Lower lobe of right lung (tissue), 2 donors: ENCODE measurements around the gene HMBS. TPM values are rescaled to one million over a fixed set of nuclear protein-coding genes. Genes with fewer than 3 reads are reported as not detected.

Experiments used
- ATAC-seq, 2 donors: fragments of 200-7000 bp; cut with Tn5 transposase; one replicate each; pipeline ENCODE4 v1.9.1; 2020 to 2022; ENCODE audit warnings: mild to moderate bottlenecking in 2 of 2, moderate library complexity in 2 of 2
- DNase-seq: peaks from one replicate; pipeline ENCODE4 v3.0.0-alpha.2; 2020
- H3K27ac ChIP-seq: fragments of 200-600 bp; one replicate; pipeline ENCODE4 v1.8.0; 2022
- H3K27me3 ChIP-seq: fragments of 200-600 bp; one replicate; pipeline ENCODE4 v1.8.0; 2022; ENCODE audit warnings: low read depth
- H3K36me3 ChIP-seq: fragments of 200-600 bp; one replicate; pipeline ENCODE4 v1.8.0; 2022; ENCODE audit warnings: mild to moderate bottlenecking
- H3K4me1 ChIP-seq: fragments of 200-600 bp; one replicate; pipeline ENCODE4 v1.8.0; 2022
- H3K4me3 ChIP-seq: fragments of 200-600 bp; one replicate; pipeline ENCODE4 v1.8.0; 2022; ENCODE audit warnings: mild to moderate bottlenecking
- H3K9me3 ChIP-seq: fragments of 200-600 bp; one replicate; pipeline ENCODE4 v1.8.0; 2022
- intact Hi-C: fragments of 100-400 bp; cut with DNase I; formaldehyde crosslinking; loops from one replicate; pipeline ENCODE4 v1.11.0; 2022
- total RNA-seq: library from RNA; stranded (reverse); fragmentation: NEBNext Ultra II Directional; extraction: Animal tissue kit (Norgen Biotek cat#: 25700); gene quantifications from one replicate; pipeline ENCODE4 v1.2.1, GENCODE V29; 2021
- TF ChIP-seq, protein P1 (sequence below): fragments of 200-600 bp; IDR thresholded peaks from one replicate; pipeline ENCODE4 v1.8.0; 2022; ENCODE audit warnings: antibody characterized with exemption, mild to moderate bottlenecking
- donor health status: DM: no; HTN: yes; CAD: no; lungs with severe emphysema.

HMBS gene
- total RNA-seq, 1 donor from 2014 or later = 16.7 TPM

DNA sequence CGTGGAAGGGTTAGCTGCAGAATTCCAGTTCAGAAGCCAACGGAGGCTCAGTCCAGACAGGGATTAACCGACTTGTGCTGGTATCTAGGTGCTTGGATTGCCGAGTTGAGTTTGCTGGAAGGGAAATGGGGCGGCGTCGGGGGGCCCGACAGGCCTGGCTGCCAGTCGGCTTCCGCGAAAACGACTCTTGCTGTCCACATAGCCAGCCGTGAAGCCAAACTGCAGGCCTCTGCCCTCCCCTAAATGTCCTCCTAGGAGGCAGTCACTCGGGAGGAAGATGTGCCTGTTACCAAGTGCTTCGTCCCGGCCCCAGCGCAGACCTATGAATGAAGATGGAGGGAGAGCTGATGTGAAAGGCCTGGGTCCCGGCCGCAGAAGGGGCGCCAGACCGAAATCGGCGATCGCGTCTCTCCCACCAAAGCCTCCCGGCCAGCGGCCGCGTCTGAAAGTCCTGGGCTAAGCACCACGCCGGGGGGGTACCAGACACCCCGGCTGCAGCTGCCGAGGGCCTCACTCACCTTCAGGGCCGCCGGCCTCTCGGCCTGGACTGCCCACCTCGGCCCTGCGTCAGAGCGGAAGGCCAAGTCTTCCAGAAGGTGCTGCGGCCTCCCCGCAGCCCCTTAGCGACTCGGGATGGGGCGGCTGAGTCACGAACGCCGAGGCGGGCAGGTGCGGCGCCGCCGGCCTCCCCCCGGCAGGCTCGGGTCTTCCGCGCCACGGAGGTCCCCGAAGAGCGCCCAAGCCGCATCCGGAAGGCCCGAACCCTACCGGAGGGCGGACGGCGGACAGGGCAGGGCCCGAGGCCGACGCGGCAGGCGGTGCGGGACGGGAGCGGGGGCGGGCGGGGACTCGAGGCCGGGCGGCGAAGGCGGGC is 9.5 kb downstream of the HMBS start:
- Histone ChIP-seq H3K36me3 (peaks cover 38% of the 10 kb centered on the region), H3K9me3 (no peaks in the 10 kb centered on the region), H3K27ac (peak overlapping the region; percentile 94), H3K4me3 (peak overlapping the region; percentile 87), H3K4me1 (peaks cover 23% of the 10 kb centered on the region), H3K27me3 (no peaks in the 10 kb centered on the region)
- intact Hi-C loops = no loop called here
- TF ChIP-seq, protein P1, sequence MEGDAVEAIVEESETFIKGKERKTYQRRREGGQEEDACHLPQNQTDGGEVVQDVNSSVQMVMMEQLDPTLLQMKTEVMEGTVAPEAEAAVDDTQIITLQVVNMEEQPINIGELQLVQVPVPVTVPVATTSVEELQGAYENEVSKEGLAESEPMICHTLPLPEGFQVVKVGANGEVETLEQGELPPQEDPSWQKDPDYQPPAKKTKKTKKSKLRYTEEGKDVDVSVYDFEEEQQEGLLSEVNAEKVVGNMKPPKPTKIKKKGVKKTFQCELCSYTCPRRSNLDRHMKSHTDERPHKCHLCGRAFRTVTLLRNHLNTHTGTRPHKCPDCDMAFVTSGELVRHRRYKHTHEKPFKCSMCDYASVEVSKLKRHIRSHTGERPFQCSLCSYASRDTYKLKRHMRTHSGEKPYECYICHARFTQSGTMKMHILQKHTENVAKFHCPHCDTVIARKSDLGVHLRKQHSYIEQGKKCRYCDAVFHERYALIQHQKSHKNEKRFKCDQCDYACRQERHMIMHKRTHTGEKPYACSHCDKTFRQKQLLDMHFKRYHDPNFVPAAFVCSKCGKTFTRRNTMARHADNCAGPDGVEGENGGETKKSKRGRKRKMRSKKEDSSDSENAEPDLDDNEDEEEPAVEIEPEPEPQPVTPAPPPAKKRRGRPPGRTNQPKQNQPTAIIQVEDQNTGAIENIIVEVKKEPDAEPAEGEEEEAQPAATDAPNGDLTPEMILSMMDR = no peak
- ATAC-seq (peak; percentile 55 to 65), DNase-seq (peak; percentile 57)

DNA sequence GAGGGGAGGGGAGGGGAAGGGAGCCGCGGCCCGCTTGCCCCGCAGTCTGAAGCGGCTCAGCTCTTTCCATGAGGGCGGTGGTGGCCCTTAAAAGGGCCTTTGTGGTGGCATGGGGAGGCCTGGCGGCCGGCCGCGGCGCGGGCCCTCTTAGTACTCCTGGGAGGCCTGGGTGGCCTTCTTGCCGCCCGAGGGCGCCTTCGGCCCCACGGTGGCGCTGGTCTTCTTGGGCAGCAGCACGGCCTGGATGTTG is 10.1 kb downstream of the HMBS start:
- TF ChIP-seq, protein P1 = peak; percentile 69
- H3K27ac ChIP-seq = peak overlapping the region; percentile 94
- H3K9me3 ChIP-seq = no peaks in the 10 kb centered on the region
- H3K4me1 ChIP-seq = peaks cover 23% of the 10 kb centered on the region
- DNase-seq (peak; percentile 92), ATAC-seq (peak; percentile 92 to 93)
- peak overlapping the region; percentile 87 for H3K4me3 ChIP-seq
- peaks cover 38% of the 10 kb centered on the region for H3K36me3 ChIP-seq
- intact Hi-C loops = no loop called here
- no peaks in the 10 kb centered on the region for H3K27me3 ChIP-seq

DNA sequence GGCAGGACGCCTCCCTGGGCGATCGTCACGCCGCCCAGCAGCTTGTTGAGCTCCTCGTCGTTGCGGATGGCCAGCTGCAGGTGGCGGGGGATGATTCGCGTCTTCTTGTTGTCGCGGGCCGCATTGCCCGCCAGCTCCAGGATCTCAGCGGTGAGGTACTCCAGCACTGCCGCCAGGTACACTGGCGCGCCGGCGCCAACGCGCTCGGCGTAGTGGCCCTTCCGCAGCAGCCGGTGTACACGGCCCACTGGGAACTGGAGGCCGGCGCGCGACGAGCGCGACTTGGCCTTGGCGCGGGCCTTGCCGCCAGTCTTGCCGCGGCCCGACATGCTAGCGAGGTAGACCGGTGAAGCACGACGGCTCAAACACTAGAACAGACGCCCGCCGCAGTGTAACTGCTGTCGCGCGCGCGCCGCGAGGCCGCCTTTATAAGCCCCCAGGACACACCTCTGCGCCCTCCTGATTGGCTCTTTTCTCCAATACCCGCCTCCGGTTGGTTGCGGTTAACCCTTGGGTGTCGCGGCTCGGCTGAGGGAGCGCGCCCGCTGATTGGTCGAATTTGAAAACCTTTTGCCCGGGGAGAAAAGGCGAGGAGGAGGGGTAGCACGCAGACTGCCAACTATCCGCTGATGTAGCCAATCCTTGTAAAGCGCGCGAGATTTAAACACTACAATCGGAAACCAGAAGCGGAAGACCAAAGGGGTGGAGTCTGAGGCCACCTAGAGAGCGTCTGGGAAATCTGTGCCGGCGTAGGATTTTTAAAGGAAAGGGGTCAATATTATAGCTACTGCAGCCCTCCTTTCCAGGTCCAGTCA is 10.6 kb downstream of the HMBS start:
- Histone ChIP-seq H3K36me3 (peaks cover 38% of the 10 kb centered on the region), H3K4me3 (peak overlapping the region; percentile 87), H3K27ac (peak overlapping the region; percentile 94), H3K9me3 (no peaks in the 10 kb centered on the region), H3K27me3 (no peaks in the 10 kb centered on the region), H3K4me1 (peaks cover 26% of the 10 kb centered on the region)
- intact Hi-C loops = no loop called here
- peak; percentile 98 for DNase-seq
- TF ChIP-seq, protein P1 = no peak
- peak; percentile 97 for ATAC-seq

GRCh38 chr11:119099711-119100110 is 15.0 kb downstream of the HMBS start:
- TF ChIP-seq, protein P1 = no peak
- no peak overlapping the region for H3K27ac ChIP-seq
- peaks cover 34% of the 10 kb centered on the region for H3K4me1 ChIP-seq
- H3K4me3 ChIP-seq = no peak overlapping the region
- no peak for ATAC-seq
- peaks cover 25% of the 10 kb centered on the region for H3K36me3 ChIP-seq
- no peaks in the 10 kb centered on the region for H3K9me3 ChIP-seq
- no peaks in the 10 kb centered on the region for H3K27me3 ChIP-seq
- intact Hi-C loops = no loop called here
- DNase-seq = no peak

GRCh38 chr11:119100246-119100970 is 15.7 kb downstream of the HMBS start:
- Histone ChIP-seq H3K27me3 (no peaks in the 10 kb centered on the region), H3K9me3 (no peaks in the 10 kb centered on the region), H3K27ac (no peak overlapping the region), H3K36me3 (peaks cover 25% of the 10 kb centered on the region), H3K4me3 (peak overlapping the region; percentile 95), H3K4me1 (peaks cover 34% of the 10 kb centered on the region)
- TF ChIP-seq, protein P1 = peak; percentile 21
- ATAC-seq (no peak), DNase-seq (no peak)
- intact Hi-C loops = no loop called here
